CD4-positive, alpha-beta memory T cell (primary cell): ENCODE data around the gene MCU. TPM values are rescaled to one million over a fixed set of nuclear protein-coding genes. Genes with fewer than 3 reads are reported as not detected.
"Not testable (repeated sequence)": the region's sequence is repeated elsewhere in the genome, so short reads cannot be mapped to it uniquely, and the experiment has no call there.

Source experiments
- CTCF ChIA-PET: fragments of 350-600 bp; sonication (Branson Sonifier 250); formaldehyde crosslinking; loops from one replicate; lab custom pipeline; 2021; ENCODE audit warnings: inconsistent platforms; ENCODE audit not compliant: partially characterized antibody; lab: Charles Lee
- POLR2A ChIA-PET: fragments of 350-600 bp; sonication (Branson Sonifier 250); formaldehyde crosslinking; loops from one replicate; lab custom pipeline; 2021; ENCODE audit not compliant: partially characterized antibody; lab: Charles Lee
- DNase-seq, 5 donors: peaks; one replicate each; pipeline versions ENCODE4 v3.0.0 to v3.0.0-alpha.2; 2020 to 2022; ENCODE audit warnings: mixed read lengths in 1 of 5
- H3K27ac ChIP-seq: one replicate; pipeline ENCODE4 v1.7.0; 2013; ENCODE audit warnings: low read depth, low read length
- H3K27me3 ChIP-seq: 2 replicates; pipeline ENCODE4 v1.7.0; 2013; ENCODE audit warnings: mild to moderate bottlenecking, low read length, moderate library complexity; ENCODE audit not compliant: insufficient read depth
- H3K36me3 ChIP-seq: 2 replicates; pipeline ENCODE4 v1.7.0; 2013; ENCODE audit warnings: mild to moderate bottlenecking, low read length, moderate library complexity; ENCODE audit not compliant: insufficient read depth
- H3K4me1 ChIP-seq: 2 replicates; pipeline ENCODE4 v1.7.0; 2013; ENCODE audit warnings: mild to moderate bottlenecking, low read length, moderate library complexity; ENCODE audit not compliant: insufficient read depth
- H3K4me3 ChIP-seq, 2 donors: one replicate each; pipeline ENCODE4 v1.7.0; 2013; ENCODE audit warnings: low read length in 2 of 2, mild to moderate bottlenecking in 1 of 2
- H3K9me3 ChIP-seq, 2 donors: one replicate each; pipeline ENCODE4 v1.7.0; 2013; ENCODE audit warnings: low read length in 2 of 2, control low read depth in 1 of 2; ENCODE audit not compliant: control insufficient read depth in 1 of 2
- H3K27ac Mint-ChIP-seq, 7 donors: one replicate each; pipeline ENCODE4 v1.8.0; 2020 to 2021; ENCODE audit warnings: mixed read lengths in 7 of 7, mild to moderate bottlenecking in 6 of 7, inconsistent platforms in 3 of 7, moderate library complexity in 3 of 7
- H3K27me3 Mint-ChIP-seq, 2 donors: one replicate each; pipeline ENCODE4 v1.8.0; 2020 to 2021; ENCODE audit warnings: mixed read lengths in 2 of 2
- H3K36me3 Mint-ChIP-seq, 2 donors: one replicate each; pipeline ENCODE4 v1.8.0; 2020 to 2021; ENCODE audit warnings: mixed read lengths in 2 of 2, inconsistent platforms in 1 of 2, mild to moderate bottlenecking in 1 of 2
- H3K4me1 Mint-ChIP-seq, 4 donors: one replicate each; pipeline ENCODE4 v1.8.0; 2020 to 2021; ENCODE audit warnings: mixed read lengths in 4 of 4, mild to moderate bottlenecking in 1 of 4
- H3K4me3 Mint-ChIP-seq, 8 donors: one replicate each; pipeline ENCODE4 v1.8.0; 2020 to 2021; ENCODE audit warnings: mixed read lengths in 8 of 8, mild to moderate bottlenecking in 7 of 8, moderate library complexity in 6 of 8, inconsistent platforms in 3 of 8
- H3K9me3 Mint-ChIP-seq, 8 donors: one replicate each; pipeline ENCODE4 v1.8.0; 2020 to 2021; ENCODE audit warnings: mixed read lengths in 8 of 8, mild to moderate bottlenecking in 5 of 8, inconsistent platforms in 3 of 8, moderate library complexity in 1 of 8
- intact Hi-C: fragments of 100-400 bp; cut with micrococcal nuclease; formaldehyde crosslinking; loops from one replicate; pipeline ENCODE4 v1.15.1; 2023
- polyA plus RNA-seq, 2 donors: library from polyadenylated mRNA; unstranded; fragments of 300-500 nt; fragmentation: Illumina TruSeq; gene quantifications; one replicate each; pipeline ENCODE4 v1.2.3, GENCODE V29; 2021
- total RNA-seq, 2 experiments: library from RNA; stranded (reverse); gene quantifications; one replicate each; pipeline ENCODE4 v1.2.3, GENCODE V29; 2021

The MCU gene
- total and polyA plus RNA-seq, 4 experiments from 2014 or later: 8.8 to 16.4 (median 11.6) TPM

GRCh38 chr10:72758930-72759329, 67.0 kb downstream of the MCU start:
- CTCF ChIA-PET, H3K4me1 Mint-ChIP-seq, H3K4me3 ChIP-seq, H3K36me3 ChIP-seq, intact Hi-C loops, H3K27ac Mint-ChIP-seq, H3K4me3 Mint-ChIP-seq, H3K27me3 Mint-ChIP-seq, H3K9me3 ChIP-seq, H3K27ac ChIP-seq, POLR2A ChIA-PET, H3K9me3 Mint-ChIP-seq, H3K4me1 ChIP-seq, H3K27me3 ChIP-seq, DNase-seq: not testable (repeated sequence)
- peaks cover 0 to 20% of the 10 kb centered on the region in 2 donors for H3K36me3 Mint-ChIP-seq

- Mint-ChIP-seq H3K4me1 (peaks cover 0 to 4% (median 1%) of the 10 kb centered on the region in 4 donors), H3K27ac (no peak overlapping the region), H3K36me3 (peaks cover 4 to 26% of the 10 kb centered on the region in 2 donors), H3K27me3 (no peaks in the 10 kb centered on the region), H3K4me3 (no peak overlapping the region), H3K9me3 (peaks cover 0 to 2% (median 0%) of the 10 kb centered on the region in 8 donors)
- no peaks in the 10 kb centered on the region for H3K9me3 ChIP-seq
- intact Hi-C loops: no loop called here
- ChIA-PET POLR2A (no interaction called here), CTCF (no interaction called here)
- no peaks in the 10 kb centered on the region for H3K36me3 ChIP-seq
- no peak overlapping the region for H3K27ac ChIP-seq
- H3K4me1 ChIP-seq: no peaks in the 10 kb centered on the region
- H3K27me3 ChIP-seq: no peaks in the 10 kb centered on the region
- DNase-seq: no peak
- no peak overlapping the region for H3K4me3 ChIP-seq
These were observed 67.6 kb downstream of the MCU start for GRCh38 chr10:72759584-72759983.

DNA sequence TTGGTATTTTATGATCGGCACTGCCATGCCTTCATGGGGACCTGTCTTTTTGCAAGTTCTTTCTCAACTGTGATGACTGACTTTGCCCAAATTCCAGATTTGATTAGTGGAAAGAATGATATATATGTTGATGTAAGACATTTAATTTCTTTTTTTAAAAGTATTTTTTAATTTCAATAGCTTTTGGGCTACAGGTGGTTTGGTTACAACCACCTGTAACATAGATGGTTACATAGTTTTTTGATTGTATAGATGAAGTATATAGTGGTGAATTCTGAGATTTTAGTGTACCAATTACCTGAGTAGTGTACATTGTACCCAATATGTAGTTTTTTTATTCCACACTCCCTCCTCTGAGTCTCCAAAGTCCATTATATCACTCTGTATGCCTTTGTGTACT, 69.6 kb downstream of the MCU start:
- Histone ChIP-seq H3K27ac (no peak overlapping the region), H3K36me3 (no peaks in the 10 kb centered on the region), H3K27me3 (no peaks in the 10 kb centered on the region), H3K4me1 (no peaks in the 10 kb centered on the region), H3K9me3 (no peaks in the 10 kb centered on the region), H3K4me3 (no peak overlapping the region)
- Mint-ChIP-seq H3K4me1 (peaks cover 0 to 3% (median under 1%) of the 10 kb centered on the region in 4 donors), H3K27ac (no peak overlapping the region), H3K4me3 (no peak overlapping the region), H3K27me3 (no peaks in the 10 kb centered on the region), H3K36me3 (peaks cover 9 to 33% of the 10 kb centered on the region in 2 donors), H3K9me3 (peaks cover 0 to 3% (median 2%) of the 10 kb centered on the region in 8 donors)
- ChIA-PET POLR2A (no interaction called here), CTCF (no interaction called here)
- no peak for DNase-seq
- intact Hi-C loops: no loop called here

DNA sequence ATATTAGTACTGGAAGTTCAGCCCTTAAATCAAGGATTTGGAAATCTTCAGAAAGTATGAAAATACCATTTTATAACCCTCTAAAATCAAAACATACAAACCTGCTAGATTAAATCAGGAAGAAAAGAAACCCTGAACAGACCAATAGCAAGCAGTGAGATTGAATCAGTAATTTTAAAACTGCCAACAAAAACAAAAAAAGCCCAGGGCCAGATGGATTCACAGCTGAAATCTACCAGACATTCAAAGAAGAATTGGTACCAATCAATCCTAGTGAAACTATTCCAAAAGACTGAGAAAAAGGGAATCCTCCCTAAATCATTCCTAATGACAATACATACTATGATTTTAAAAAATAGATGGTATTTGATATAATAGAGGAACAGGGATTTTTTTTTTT, 70.1 kb downstream of the MCU start:
- no peaks in the 10 kb centered on the region for H3K27me3 Mint-ChIP-seq
- H3K9me3 Mint-ChIP-seq: peaks cover 0 to 8% (median 6%) of the 10 kb centered on the region in 8 donors
- no peak overlapping the region for H3K4me3 Mint-ChIP-seq
- peaks cover 0 to 3% (median under 1%) of the 10 kb centered on the region in 4 donors for H3K4me1 Mint-ChIP-seq
- no peaks in the 10 kb centered on the region for H3K27me3 ChIP-seq
- H3K36me3 Mint-ChIP-seq: peaks cover 10 to 32% of the 10 kb centered on the region in 2 donors
- H3K27ac Mint-ChIP-seq: no peak overlapping the region
- CTCF ChIA-PET: no interaction called here
- H3K4me1 ChIP-seq: no peaks in the 10 kb centered on the region
- H3K9me3 ChIP-seq: no peaks in the 10 kb centered on the region
- POLR2A ChIA-PET: no interaction called here
- DNase-seq: no peak
- H3K36me3 ChIP-seq: no peaks in the 10 kb centered on the region
- H3K4me3 ChIP-seq: no peak overlapping the region
- no peak overlapping the region for H3K27ac ChIP-seq
- intact Hi-C loops: no loop called here

GRCh38 chr10:72763201-72763600, 71.3 kb downstream of the MCU start:
- Mint-ChIP-seq H3K36me3 (peaks cover 17 to 39% of the 10 kb centered on the region in 2 donors), H3K4me3 (no peak overlapping the region), H3K27ac (no peak overlapping the region), H3K9me3 (peaks cover 0 to 17% (median 13%) of the 10 kb centered on the region in 8 donors), H3K27me3 (no peaks in the 10 kb centered on the region), H3K4me1 (peaks cover 0 to 1% (median 0%) of the 10 kb centered on the region in 4 donors)
- Histone ChIP-seq H3K27me3 (no peaks in the 10 kb centered on the region), H3K27ac (no peak overlapping the region), H3K4me3 (no peak overlapping the region), H3K36me3 (no peaks in the 10 kb centered on the region), H3K4me1 (no peaks in the 10 kb centered on the region), H3K9me3 (no peaks in the 10 kb centered on the region)
- POLR2A ChIA-PET: no interaction called here
- no peak for DNase-seq
- intact Hi-C loops: no loop called here
- CTCF ChIA-PET: no interaction called here

DNA sequence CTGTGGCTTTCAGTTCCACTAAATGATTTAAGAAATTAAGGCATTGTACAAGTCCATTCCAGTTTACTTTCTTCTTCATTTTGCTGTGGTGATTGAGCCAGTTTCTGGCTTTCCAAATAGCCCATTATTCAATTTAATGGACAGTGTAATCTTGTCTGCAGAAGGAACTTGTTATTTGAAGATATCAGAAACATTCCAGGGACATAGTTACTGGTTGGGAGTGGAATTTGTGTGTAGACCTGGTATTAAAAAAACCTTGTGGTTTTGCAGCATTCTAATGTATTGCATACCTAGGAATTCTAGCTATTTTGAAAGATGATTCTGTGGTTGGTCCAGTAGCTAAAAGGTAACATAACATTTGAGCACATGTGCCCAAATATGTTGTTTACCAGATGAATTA, 72.2 kb downstream of the MCU start:
- POLR2A ChIA-PET: no interaction called here
- DNase-seq: no peak
- H3K27ac ChIP-seq: no peak overlapping the region
- no peaks in the 10 kb centered on the region for H3K36me3 ChIP-seq
- peaks cover 0 to 1% (median 0%) of the 10 kb centered on the region in 4 donors for H3K4me1 Mint-ChIP-seq
- no peak overlapping the region for H3K27ac Mint-ChIP-seq
- no peaks in the 10 kb centered on the region for H3K4me1 ChIP-seq
- no peak overlapping the region for H3K4me3 ChIP-seq
- CTCF ChIA-PET: interaction anchor here (0.6 kb wide), 1 partner anchor 399 kb away, joined by 3 read pairs; no protein-coding TSS in a partner anchor
- peaks cover 19 to 42% of the 10 kb centered on the region in 2 donors for H3K36me3 Mint-ChIP-seq
- no peaks in the 10 kb centered on the region for H3K9me3 ChIP-seq
- intact Hi-C loops: no loop called here
- no peaks in the 10 kb centered on the region for H3K27me3 ChIP-seq
- no peak overlapping the region for H3K4me3 Mint-ChIP-seq
- peaks cover 0 to 20% (median 16%) of the 10 kb centered on the region in 8 donors for H3K9me3 Mint-ChIP-seq
- H3K27me3 Mint-ChIP-seq: no peaks in the 10 kb centered on the region

DNA sequence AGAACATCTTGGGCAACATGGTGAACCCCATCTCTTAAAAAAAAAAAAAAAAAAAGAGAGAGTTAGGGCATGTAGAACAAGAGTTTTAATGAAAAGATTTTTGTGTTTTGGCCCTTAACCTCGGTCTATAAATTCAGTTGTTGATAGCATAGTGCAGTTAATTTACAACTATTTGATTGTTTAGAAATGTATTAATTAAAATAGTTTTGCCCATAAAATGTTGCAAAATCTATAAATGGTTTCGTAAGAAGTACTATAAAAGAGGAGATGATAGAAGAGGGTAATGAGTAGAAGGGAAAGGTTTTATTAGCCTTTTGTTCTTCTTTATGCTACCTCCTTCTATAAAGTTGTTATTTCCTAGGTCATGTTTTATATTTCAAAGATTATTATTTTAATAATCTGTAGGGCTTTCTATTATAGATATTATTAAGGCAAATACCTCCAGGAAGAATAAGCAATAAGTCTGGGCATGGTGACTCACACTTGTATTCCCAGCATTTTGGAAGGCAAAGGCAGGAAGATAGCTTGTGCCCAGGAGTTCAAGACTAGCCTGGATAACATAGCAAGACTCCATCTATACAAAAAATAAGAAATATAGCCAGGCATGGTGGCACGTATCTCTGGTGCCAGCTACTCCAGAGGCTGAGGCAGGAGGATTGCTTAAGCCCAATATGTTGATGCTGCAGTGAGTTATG, 73.3 kb downstream of the MCU start:
- no peaks in the 10 kb centered on the region for H3K4me1 ChIP-seq
- peaks cover 28 to 52% of the 10 kb centered on the region in 2 donors for H3K36me3 Mint-ChIP-seq
- H3K27ac ChIP-seq: no peak overlapping the region
- DNase-seq: no peak
- H3K4me3 ChIP-seq: no peak overlapping the region
- POLR2A ChIA-PET: no interaction called here
- no peak overlapping the region for H3K27ac Mint-ChIP-seq
- peaks cover 0 to 1% (median 0%) of the 10 kb centered on the region in 4 donors for H3K4me1 Mint-ChIP-seq
- no peaks in the 10 kb centered on the region for H3K27me3 ChIP-seq
- CTCF ChIA-PET: no interaction called here
- H3K9me3 Mint-ChIP-seq: peaks cover 0 to 29% (median 24%) of the 10 kb centered on the region in 8 donors
- H3K27me3 Mint-ChIP-seq: no peaks in the 10 kb centered on the region
- no peaks in the 10 kb centered on the region for H3K36me3 ChIP-seq
- intact Hi-C loops: no loop called here
- H3K9me3 ChIP-seq: no peaks in the 10 kb centered on the region
- no peak overlapping the region for H3K4me3 Mint-ChIP-seq
